Mammary epithelial cell (primary cell): ENCODE data around the gene PPP1R2.

Source experiments
- CTCF ChIP-seq, 2 donors: IDR thresholded peaks in 1 of 2; conservative IDR thresholded peaks in 1 of 2; 2 replicates each; pipeline ENCODE4 v1.5.1; 2011 to 2012; ENCODE audit warnings: inconsistent platforms in 2 of 2, low read length in 2 of 2, mild to moderate bottlenecking in 2 of 2, control low read depth in 1 of 2, low read depth in 1 of 2; ENCODE audit not compliant: insufficient read depth in 1 of 2; ENCODE audit errors: extremely low read depth in 1 of 2
- EZH2 ChIP-seq: IDR thresholded peaks from 2 replicates; pipeline ENCODE4 v1.6.1; 2012; ENCODE audit warnings: low read length, inconsistent platforms, borderline replicate concordance

DNA sequence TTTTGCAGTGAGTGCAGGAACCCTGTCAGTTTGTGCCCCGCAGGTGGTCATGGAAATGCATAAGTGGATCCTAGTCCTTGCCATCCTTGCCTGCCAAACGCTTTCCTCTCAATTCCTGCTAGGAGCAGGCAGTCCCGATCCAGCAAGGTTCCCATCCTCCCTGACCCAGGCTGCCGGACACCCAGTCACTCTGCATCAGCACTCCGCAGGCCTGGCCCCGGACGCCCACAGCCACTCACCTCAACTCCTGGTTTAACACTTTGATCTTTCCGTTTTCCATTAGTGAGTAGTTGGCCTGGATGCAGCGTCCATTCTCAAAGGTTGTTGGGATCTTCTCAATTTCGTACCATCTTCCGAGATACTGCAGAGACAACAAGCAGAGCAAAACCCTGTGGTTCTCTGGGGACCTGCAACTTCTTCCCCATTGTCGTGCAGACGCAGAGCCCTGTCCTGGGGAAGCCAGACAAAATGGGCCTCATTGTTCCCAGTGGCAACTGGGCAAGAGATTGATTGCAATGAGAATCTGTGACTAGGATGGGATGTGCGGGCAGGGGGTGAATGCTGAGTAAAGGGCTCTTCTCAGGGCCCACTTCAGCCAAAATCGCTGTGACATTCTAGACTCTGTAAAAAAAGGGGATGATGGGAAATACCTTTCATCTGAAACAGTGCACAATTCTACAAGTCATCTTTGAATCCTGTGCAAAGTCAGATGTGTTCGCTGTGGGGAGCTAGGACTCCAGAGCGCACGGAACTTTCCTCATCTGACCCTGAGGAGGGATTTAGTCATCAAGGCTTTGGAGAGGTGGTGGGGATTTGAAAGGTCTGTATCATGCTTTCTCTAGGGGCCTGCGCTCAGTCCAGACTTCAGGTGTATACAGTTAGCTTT lies 30.7 kb upstream of the PPP1R2 start:
- TF ChIP-seq EZH2 (no peak), CTCF (conservative IDR thresholded peaks at IDR 0.05 in 1 of 2, IDR thresholded peaks at IDR 0.05 in 1 of 2; ENCODE audit: extremely low read depth in 1 of 2, insufficient read depth in 1 of 2, low read depth in 1 of 2, low read length in 2 of 2) (no peak)
